Mesothelial cell of epicardium (in vitro differentiated cells): Measurements from ENCODE around the gene LGALS12. TPM values are rescaled to one million over a fixed set of nuclear protein-coding genes. Genes with fewer than 3 reads are reported as not detected.
"Not testable (repeated sequence)": the region's sequence is repeated elsewhere in the genome, so short reads cannot be mapped to it uniquely, and the experiment has no call there.

Source experiments
- DNase-seq, 2 experiments: peaks; one replicate each; pipeline ENCODE4 v3.0.0; 2021; ENCODE audit warnings: low spot score in 2 of 2; ENCODE audit not compliant: unreplicated experiment in 2 of 2
- H3K27ac Mint-ChIP-seq: 2 replicates; pipeline ENCODE4 v1.8.0; 2021; ENCODE audit warnings: mixed read lengths
- H3K27me3 Mint-ChIP-seq: 2 replicates; pipeline ENCODE4 v1.8.0; 2021; ENCODE audit warnings: low read depth, mixed read lengths
- H3K36me3 Mint-ChIP-seq: 2 replicates; pipeline ENCODE4 v1.8.0; 2021; ENCODE audit warnings: mixed read lengths
- H3K4me1 Mint-ChIP-seq: 2 replicates; pipeline ENCODE4 v1.8.0; 2021; ENCODE audit warnings: mixed read lengths
- H3K4me3 Mint-ChIP-seq: 2 replicates; pipeline ENCODE4 v1.8.0; 2021; ENCODE audit warnings: mild to moderate bottlenecking, moderate library complexity, mixed read lengths
- H3K9me3 Mint-ChIP-seq: 2 replicates; pipeline ENCODE4 v1.8.0; 2021; ENCODE audit warnings: mixed read lengths
- total RNA-seq: library from RNA; stranded (reverse); gene quantifications from 3 replicates; pipeline ENCODE4 v1.2.1, GENCODE V29; 2021
- TF ChIP-seq, protein P1 (sequence below): fragments of 200-600 bp; sonication (generic); IDR thresholded peaks from one replicate; pipeline ENCODE4 v1.5.0; 2021; ENCODE audit warnings: antibody characterized with exemption; ENCODE audit not compliant: unreplicated experiment

LGALS12 gene
- total RNA-seq, 1 donor from 2014 or later: 0.58 TPM

DNA sequence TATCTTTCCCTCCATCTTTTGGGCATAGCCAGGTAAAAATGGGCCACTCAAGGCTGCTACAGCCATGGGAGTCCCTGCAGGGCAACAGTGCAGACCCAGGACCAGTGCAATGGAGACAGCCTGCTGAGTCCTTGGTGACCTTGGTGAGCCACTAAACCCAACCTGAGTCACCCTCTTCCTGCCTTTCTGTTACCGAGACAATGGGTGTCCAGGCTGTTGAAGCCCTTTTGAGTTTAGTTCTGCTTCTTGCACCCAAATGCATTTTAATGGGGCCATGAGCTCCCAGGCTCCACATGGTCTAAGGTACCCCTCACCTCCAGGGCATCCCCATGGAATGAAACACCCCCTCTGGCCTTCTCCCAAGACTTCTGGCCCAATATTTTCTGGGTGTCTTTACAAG is 29.9 kb downstream of the LGALS12 start:
- Mint-ChIP-seq H3K4me1 (peaks cover 37% of the 10 kb centered on the region), H3K27me3 (no peaks in the 10 kb centered on the region), H3K9me3 (no peaks in the 10 kb centered on the region), H3K36me3 (no peaks in the 10 kb centered on the region), H3K4me3 (no peak overlapping the region), H3K27ac (no peak overlapping the region)
- no peak for DNase-seq
- TF ChIP-seq, protein P1, sequence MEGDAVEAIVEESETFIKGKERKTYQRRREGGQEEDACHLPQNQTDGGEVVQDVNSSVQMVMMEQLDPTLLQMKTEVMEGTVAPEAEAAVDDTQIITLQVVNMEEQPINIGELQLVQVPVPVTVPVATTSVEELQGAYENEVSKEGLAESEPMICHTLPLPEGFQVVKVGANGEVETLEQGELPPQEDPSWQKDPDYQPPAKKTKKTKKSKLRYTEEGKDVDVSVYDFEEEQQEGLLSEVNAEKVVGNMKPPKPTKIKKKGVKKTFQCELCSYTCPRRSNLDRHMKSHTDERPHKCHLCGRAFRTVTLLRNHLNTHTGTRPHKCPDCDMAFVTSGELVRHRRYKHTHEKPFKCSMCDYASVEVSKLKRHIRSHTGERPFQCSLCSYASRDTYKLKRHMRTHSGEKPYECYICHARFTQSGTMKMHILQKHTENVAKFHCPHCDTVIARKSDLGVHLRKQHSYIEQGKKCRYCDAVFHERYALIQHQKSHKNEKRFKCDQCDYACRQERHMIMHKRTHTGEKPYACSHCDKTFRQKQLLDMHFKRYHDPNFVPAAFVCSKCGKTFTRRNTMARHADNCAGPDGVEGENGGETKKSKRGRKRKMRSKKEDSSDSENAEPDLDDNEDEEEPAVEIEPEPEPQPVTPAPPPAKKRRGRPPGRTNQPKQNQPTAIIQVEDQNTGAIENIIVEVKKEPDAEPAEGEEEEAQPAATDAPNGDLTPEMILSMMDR: no peak

DNA sequence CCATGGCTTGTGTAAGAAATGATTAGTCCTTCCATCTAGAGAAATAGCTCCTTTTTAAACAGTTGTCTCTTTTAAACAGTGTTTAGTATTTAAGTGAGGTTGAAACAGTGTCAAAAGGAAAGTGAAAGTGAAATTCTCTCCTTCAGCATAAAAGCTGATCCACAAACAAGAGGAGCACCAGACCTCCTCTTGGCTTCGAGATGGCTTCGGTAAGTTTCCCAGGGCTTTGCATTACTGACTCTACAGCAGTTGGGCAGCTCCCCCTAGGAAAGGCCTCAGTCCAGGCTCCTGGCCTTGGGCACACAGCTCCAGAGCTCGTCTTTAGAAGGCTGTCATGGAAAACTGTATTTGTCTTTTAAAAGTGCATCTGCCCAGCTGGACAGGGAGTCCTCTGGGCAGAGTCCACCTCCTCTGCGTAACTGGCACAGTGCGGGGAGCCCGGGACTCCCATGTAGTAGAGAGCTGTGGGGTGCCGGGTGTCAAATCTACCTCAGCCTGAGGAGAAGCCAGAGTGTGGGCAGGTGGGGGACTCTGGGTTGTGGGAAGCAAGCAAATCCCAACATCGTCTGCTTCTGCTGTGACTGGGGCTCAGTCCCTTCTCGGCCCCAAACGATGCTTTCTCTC is 30.9 kb downstream of the LGALS12 start, which contains the start of gene PLAAT4:
Gene PLAAT4 (plus strand): TSS at position 140 of the 624 bp plus-strand sequence. CDS start 61 bp downstream, at position 201.
- no peaks in the 10 kb centered on the region for H3K36me3 Mint-ChIP-seq
- H3K4me1 Mint-ChIP-seq: peaks cover 31% of the 10 kb centered on the region
- H3K27ac Mint-ChIP-seq: peak within 1 kb of the TSS; percentile 86
- H3K9me3 Mint-ChIP-seq: no peaks in the 10 kb centered on the region
- TF ChIP-seq, protein P1: no peak
- DNase-seq: no peak
- H3K27me3 Mint-ChIP-seq: no peaks in the 10 kb centered on the region
- H3K4me3 Mint-ChIP-seq: no peak within 1 kb of the TSS

DNA sequence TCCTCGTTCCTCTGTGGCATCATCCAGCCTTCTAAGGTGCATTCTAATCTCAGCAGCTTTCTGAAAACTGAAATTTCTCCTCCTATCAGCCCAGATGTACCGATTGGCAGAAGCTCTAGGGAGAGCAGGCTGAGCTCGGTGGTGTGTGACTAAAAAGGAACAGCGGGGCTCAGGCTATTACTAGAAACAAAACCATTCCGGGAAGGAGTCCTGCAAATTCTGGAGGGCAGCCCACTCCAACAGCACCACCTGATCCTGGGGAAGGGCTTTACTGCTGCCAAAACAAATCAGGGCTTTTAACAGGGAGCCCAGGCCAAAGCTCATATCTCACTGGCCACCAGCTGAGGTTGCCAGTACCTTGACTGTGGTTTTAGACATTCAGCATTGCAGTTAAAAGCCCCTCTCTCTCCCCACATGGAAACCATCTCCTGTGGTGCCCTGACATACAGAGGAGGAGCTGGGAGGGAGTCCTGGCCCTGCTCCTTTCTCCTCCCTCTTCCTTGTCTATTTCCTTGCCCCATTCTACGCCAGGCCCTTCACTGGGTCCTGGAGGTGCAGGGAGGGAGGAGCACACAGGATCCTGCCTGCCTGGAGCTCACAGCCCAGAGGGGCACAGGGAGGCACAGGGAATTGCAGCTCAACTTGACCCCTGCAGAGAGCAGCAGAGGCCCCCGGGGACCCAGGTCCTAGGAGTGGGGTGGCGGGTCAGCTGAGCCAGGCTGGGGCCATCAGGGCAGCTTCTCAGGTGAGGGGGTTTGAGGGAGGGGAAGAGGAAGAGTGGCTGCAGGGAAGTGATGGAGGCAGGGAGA is 31.6 kb downstream of the LGALS12 start:
- H3K4me1 Mint-ChIP-seq: peaks cover 25% of the 10 kb centered on the region
- H3K36me3 Mint-ChIP-seq: no peaks in the 10 kb centered on the region
- DNase-seq: no peak
- H3K9me3 Mint-ChIP-seq: no peaks in the 10 kb centered on the region
- TF ChIP-seq, protein P1: no peak
- peak overlapping the region; percentile 86 for H3K27ac Mint-ChIP-seq
- no peaks in the 10 kb centered on the region for H3K27me3 Mint-ChIP-seq
- H3K4me3 Mint-ChIP-seq: no peak overlapping the region

DNA sequence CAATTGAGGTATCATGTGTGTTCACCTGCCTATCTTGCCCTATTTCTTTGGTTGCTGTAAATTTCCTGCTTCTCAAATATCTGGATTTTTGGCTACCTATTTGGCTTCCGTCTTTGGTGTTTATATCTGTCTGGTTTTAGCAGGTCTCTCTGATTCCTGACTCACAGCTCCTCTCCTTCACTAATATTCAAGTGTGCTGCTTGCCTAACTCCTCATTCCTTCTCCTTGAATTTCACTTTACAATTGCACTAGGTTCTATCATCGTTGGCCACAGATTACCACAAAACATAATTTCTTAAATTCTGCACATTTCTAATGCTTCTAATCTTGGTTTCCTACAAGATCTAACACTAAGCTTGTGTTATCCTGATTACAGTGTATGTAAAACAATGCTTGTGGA is 36.6 kb downstream of the LGALS12 start:
- not testable (repeated sequence) for H3K4me1 Mint-ChIP-seq, H3K9me3 Mint-ChIP-seq, H3K27me3 Mint-ChIP-seq, H3K27ac Mint-ChIP-seq, H3K4me3 Mint-ChIP-seq, H3K36me3 Mint-ChIP-seq, DNase-seq

DNA sequence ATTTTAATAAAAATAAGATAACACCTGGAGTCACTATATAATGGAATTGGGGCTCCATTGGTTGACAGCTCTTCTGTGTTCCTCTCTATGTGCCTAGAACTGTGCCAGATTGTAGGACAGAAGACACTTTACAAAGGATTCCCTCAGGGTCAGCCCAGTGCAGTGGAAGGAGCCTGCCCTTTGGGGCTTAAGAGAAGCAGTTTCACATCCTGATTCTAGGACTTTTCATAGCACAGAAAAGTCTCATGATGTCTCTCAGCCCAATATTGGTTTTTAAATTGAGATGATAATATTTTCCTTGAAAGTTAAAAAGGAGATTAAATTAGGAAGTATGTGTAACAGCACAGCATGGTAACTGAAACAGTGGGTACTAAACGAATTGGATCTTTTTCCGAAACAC is 37.8 kb downstream of the LGALS12 start:
- no peaks in the 10 kb centered on the region for H3K36me3 Mint-ChIP-seq
- no peak for DNase-seq
- H3K4me1 Mint-ChIP-seq: no peaks in the 10 kb centered on the region
- H3K27ac Mint-ChIP-seq: no peak overlapping the region
- H3K4me3 Mint-ChIP-seq: no peak overlapping the region
- H3K27me3 Mint-ChIP-seq: no peaks in the 10 kb centered on the region
- no peaks in the 10 kb centered on the region for H3K9me3 Mint-ChIP-seq
- TF ChIP-seq, protein P1: no peak

DNA sequence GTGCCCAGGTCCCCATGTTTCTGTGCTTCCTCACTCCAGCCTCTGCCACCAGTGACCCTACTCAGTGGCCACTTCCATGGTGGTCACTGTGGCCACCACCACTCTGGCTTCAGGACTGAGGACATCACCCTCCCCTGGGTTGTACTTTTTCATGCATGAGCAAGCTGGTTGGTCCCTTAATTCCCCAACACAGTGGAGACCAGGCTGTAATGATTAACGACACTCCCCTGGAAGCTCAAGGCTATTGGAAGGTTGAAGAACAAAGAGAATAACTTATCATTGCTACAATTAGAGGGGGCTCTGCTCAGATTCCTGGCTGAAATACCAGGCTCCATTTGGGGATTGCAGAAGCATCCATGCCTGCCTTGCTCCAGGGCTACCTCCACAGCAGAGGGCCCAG is 41.2 kb downstream of the LGALS12 start:
- no peak overlapping the region for H3K27ac Mint-ChIP-seq
- no peaks in the 10 kb centered on the region for H3K27me3 Mint-ChIP-seq
- no peaks in the 10 kb centered on the region for H3K4me1 Mint-ChIP-seq
- H3K9me3 Mint-ChIP-seq: no peaks in the 10 kb centered on the region
- H3K4me3 Mint-ChIP-seq: no peak overlapping the region
- H3K36me3 Mint-ChIP-seq: no peaks in the 10 kb centered on the region
- TF ChIP-seq, protein P1: no peak
- no peak for DNase-seq
